ENCODE data around the gene SCAF1.

SCAF1 gene

GRCh38 chr19:49658566-49659442 is 16.8 kb downstream of the SCAF1 start:
- no peak for TF ChIP-seq CTCF (IDR thresholded peaks at IDR 0.05)
- H3K27ac ChIP-seq = no peak overlapping the region
- no peaks in the 10 kb centered on the region for H3K79me2 ChIP-seq
- H3K36me3 ChIP-seq (ENCODE audit: control insufficient read depth, insufficient read depth, low read length) = no peaks in the 10 kb centered on the region
- H3K4me2 ChIP-seq (ENCODE audit: low read length) = no peak overlapping the region
- H3K9ac ChIP-seq = no peak overlapping the region
- no peaks in the 10 kb centered on the region for H3K27me3 ChIP-seq (ENCODE audit: control insufficient read depth, insufficient read depth, low read length)
- no peaks in the 10 kb centered on the region for H3K4me1 ChIP-seq
- H3K4me3 ChIP-seq (ENCODE audit: low read depth, low read length) = no peak overlapping the region
- H2AFZ ChIP-seq = no peak overlapping the region
- no peaks in the 10 kb centered on the region for H3K9me3 ChIP-seq (ENCODE audit: control insufficient read depth, low read length)

DNA sequence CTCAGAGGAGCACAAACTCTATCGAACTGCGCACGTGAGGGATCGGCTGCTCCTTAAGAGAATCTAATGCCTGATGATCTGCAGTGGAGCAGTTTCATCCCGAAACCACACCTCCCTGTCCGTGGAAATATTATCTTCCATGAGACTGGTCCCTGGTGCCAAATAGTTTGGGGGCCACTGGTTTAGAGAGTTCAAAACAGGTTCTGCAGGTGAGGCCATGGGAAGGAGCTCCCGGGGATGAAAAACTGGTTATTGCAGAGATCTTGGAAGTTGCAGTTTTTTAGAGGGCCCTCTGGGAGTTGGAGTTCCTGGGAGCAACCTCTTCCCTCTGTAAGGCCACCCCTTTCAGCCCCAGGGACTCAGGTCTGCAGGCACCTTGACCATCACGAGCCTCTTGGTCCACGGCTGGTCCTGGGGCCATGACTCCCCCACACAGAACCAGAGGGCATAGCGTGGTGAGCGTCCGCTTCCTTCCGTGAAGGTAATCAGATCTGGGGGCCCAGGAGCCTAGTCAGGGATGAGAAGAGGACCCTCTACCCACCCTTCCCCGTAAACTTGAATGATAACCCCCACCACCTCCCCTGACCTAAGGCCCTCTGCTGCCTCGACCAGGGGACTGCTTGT is 18.4 kb downstream of the SCAF1 start:
- Histone ChIP-seq H3K9ac (no peak overlapping the region), H3K4me2 (ENCODE audit: low read length) (no peak overlapping the region), H3K36me3 (ENCODE audit: control insufficient read depth, insufficient read depth, low read length) (no peaks in the 10 kb centered on the region), H3K27ac (no peak overlapping the region), H3K79me2 (no peaks in the 10 kb centered on the region), H3K4me1 (no peaks in the 10 kb centered on the region), H3K27me3 (ENCODE audit: control insufficient read depth, insufficient read depth, low read length) (no peaks in the 10 kb centered on the region), H2AFZ (no peak overlapping the region), H3K4me3 (ENCODE audit: low read depth, low read length) (no peak overlapping the region), H3K9me3 (ENCODE audit: control insufficient read depth, low read length) (no peaks in the 10 kb centered on the region)
- no peak for TF ChIP-seq CTCF (IDR thresholded peaks at IDR 0.05)

DNA sequence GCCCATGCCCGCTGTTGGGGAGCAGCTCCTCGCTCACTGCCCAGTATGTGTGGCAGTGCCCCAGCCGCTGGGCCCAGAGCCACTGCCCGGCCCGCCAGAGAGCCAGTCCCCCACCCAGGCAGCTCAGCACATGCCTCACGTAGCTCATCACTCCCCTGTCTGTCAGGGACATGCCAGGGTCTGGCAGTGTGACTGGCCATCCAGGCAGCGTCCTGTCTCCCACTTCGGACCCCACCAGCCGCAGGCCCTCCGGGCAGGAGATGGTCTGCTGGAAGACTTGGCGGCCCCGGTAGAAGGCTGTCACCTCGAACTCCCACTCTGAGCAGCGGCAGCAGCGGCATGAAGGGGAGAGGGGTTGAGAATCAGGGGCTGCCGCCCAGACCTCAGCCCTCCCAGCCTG is 20.0 kb downstream of the SCAF1 start:
- no peaks in the 10 kb centered on the region for H3K79me2 ChIP-seq
- H3K4me2 ChIP-seq (ENCODE audit: low read length) = no peak overlapping the region
- H3K4me3 ChIP-seq (ENCODE audit: low read depth, low read length) = no peak overlapping the region
- H3K27me3 ChIP-seq (ENCODE audit: control insufficient read depth, insufficient read depth, low read length) = no peaks in the 10 kb centered on the region
- H3K27ac ChIP-seq = no peak overlapping the region
- no peak overlapping the region for H3K9ac ChIP-seq
- no peaks in the 10 kb centered on the region for H3K4me1 ChIP-seq
- no peaks in the 10 kb centered on the region for H3K36me3 ChIP-seq (ENCODE audit: control insufficient read depth, insufficient read depth, low read length)
- no peaks in the 10 kb centered on the region for H3K9me3 ChIP-seq (ENCODE audit: control insufficient read depth, low read length)
- TF ChIP-seq CTCF (IDR thresholded peaks at IDR 0.05) = no peak
- no peak overlapping the region for H2AFZ ChIP-seq

DNA sequence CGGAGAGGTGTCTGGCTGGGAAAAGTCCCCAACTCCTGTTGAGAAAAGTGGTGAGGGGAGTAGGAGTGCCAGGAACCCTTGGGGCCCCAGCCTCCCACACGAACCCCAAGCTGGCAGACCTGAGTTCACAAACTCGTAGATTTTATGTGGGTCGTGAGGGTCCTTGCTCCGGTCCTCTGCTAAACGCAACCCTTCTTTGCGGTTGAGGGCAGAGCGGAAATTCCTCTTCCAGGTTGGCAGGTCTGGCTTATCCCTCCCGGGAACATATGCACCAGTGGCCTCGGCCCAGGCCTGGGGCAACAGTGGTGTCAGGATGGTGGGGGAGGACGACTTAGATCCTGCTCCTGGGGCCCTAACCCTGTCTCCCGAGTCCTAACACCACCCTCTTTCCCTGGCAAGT is 21.2 kb downstream of the SCAF1 start:
- Histone ChIP-seq H3K36me3 (ENCODE audit: control insufficient read depth, insufficient read depth, low read length) (no peaks in the 10 kb centered on the region), H3K27ac (no peak overlapping the region), H3K9ac (no peak overlapping the region), H3K27me3 (ENCODE audit: control insufficient read depth, insufficient read depth, low read length) (no peaks in the 10 kb centered on the region), H2AFZ (no peak overlapping the region), H3K4me3 (ENCODE audit: low read depth, low read length) (no peak overlapping the region), H3K4me1 (no peaks in the 10 kb centered on the region), H3K79me2 (no peaks in the 10 kb centered on the region), H3K9me3 (ENCODE audit: control insufficient read depth, low read length) (no peaks in the 10 kb centered on the region), H3K4me2 (ENCODE audit: low read length) (no peak overlapping the region)
- TF ChIP-seq CTCF (IDR thresholded peaks at IDR 0.05) = no peak

Data from parathyroid adenoma (tissue), 2 donors.